SK-N-SH (cell line): Measurements from ENCODE around the gene PRKACG.

Experiments used
- MXI1 ChIP-seq: IDR thresholded peaks from 2 replicates; pipeline ENCODE4 v1.6.1; 2012; ENCODE audit warnings: mild to moderate bottlenecking, low read depth, low read length, improper control_type of control experiment
- TEAD4 ChIP-seq: IDR thresholded peaks from 2 replicates; pipeline ENCODE4 v1.4.0; 2012; ENCODE audit warnings: mild to moderate bottlenecking, borderline replicate concordance; ENCODE audit not compliant: insufficient read depth
- TF ChIP-seq, protein P1 (sequence below): fragments of 200-600 bp; sonication (generic); IDR thresholded peaks from 2 replicates; pipeline ENCODE4 v1.6.1; 2017; ENCODE audit warnings: antibody characterized with exemption, mild to moderate bottlenecking, moderate library complexity

DNA sequence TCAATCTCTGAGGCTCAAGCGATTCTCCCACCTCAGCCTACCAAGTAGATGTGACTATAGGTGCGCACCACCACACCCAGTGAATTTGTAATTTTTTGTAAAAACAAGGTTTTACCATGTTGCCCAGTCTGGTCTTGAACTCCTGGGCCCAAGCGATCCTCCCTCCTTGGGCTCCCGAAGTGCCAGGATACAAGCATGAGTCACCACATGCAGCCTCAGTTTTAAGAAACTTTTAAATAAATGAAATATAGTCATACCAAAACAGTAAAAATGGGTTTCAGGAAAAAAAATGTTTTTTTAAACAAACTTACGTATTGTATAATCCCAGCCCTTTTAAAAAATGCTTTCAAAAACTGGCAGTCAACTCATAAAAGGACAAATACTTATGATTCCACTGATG is 48.3 kb upstream of the PRKACG start:
- TF ChIP-seq TEAD4, result no peak
- TF ChIP-seq MXI1, result no peak
- TF ChIP-seq, protein P1, sequence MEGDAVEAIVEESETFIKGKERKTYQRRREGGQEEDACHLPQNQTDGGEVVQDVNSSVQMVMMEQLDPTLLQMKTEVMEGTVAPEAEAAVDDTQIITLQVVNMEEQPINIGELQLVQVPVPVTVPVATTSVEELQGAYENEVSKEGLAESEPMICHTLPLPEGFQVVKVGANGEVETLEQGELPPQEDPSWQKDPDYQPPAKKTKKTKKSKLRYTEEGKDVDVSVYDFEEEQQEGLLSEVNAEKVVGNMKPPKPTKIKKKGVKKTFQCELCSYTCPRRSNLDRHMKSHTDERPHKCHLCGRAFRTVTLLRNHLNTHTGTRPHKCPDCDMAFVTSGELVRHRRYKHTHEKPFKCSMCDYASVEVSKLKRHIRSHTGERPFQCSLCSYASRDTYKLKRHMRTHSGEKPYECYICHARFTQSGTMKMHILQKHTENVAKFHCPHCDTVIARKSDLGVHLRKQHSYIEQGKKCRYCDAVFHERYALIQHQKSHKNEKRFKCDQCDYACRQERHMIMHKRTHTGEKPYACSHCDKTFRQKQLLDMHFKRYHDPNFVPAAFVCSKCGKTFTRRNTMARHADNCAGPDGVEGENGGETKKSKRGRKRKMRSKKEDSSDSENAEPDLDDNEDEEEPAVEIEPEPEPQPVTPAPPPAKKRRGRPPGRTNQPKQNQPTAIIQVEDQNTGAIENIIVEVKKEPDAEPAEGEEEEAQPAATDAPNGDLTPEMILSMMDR, result no peak
